H4 (cell line): ENCODE measurements around the gene ZNHIT3. TPM values are rescaled to one million over a fixed set of nuclear protein-coding genes. Genes with fewer than 3 reads are reported as not detected.

Source experiments
- DNase-seq: peaks from one replicate; pipeline ENCODE4 v3.0.0-alpha.2; 2015; ENCODE audit warnings: low spot score
- total RNA-seq: library from RNA; depleted of rRNA; stranded (reverse); fragments of >200 nt; shearing (Covaris generic); gene quantifications from 2 replicates; pipeline ENCODE4 v1.2.3, GENCODE V29; 2014

The ZNHIT3 gene
- total RNA-seq, 1 experiment from 2014 or later: 62.0 TPM

DNA sequence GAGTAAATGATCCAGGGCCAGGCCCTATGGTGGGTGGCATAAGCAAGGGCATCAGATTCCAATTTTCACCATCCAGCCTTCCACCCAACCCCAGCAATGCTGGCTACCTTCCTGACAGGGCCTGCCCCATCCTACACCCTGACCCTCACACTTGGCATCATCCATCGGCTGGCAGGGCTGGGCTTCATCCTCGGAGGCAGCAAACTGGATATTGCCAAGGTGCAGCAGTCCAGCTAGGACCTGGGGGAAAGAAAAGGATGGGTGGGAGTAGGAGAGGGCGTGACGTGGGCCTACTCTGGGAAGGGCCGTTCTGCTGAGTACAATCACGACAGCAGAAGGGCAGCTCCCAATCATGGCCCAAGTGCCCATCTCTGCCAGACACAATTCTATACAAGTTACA lies 24.7 kb downstream of the ZNHIT3 start:
- DNase-seq: no peak

- no peak for DNase-seq
Measured at GRCh38 chr17:36512641-36513040, 26.2 kb downstream of the ZNHIT3 start.

GRCh38 chr17:36514856-36515255 lies 28.4 kb downstream of the ZNHIT3 start:
- DNase-seq: no peak

GRCh38 chr17:36515837-36516236 lies 29.4 kb downstream of the ZNHIT3 start:
- DNase-seq: no peak

GRCh38 chr17:36523113-36523512 lies 36.6 kb downstream of the ZNHIT3 start:
- DNase-seq: no peak

DNA sequence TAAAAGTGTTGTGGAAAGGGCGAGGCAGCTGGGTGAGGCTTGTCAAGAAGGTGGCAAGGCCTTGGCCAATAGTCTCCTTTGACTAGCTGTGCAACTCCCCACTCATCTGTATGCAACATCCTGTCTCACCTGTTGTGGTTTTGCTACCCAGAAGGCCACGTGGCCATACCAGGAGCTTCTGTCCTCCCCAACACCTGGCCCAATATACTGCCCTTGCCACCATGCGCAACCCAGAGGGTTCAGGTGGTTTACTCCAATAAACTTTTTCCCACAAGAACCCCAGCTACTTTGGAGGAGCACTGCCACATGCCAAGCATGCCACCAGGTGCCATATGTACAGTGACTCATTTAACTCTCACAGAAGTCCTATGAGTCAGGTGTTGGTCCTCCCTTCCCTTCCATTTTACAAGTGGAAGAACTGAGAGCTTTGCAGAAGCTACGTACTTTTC lies 38.0 kb downstream of the ZNHIT3 start:
- DNase-seq: no peak

- DNase-seq: no peak
Measured at GRCh38 chr17:36525113-36525512, 38.6 kb downstream of the ZNHIT3 start.

GRCh38 chr17:36525888-36526287 lies 39.4 kb downstream of the ZNHIT3 start:
- no peak for DNase-seq

DNA sequence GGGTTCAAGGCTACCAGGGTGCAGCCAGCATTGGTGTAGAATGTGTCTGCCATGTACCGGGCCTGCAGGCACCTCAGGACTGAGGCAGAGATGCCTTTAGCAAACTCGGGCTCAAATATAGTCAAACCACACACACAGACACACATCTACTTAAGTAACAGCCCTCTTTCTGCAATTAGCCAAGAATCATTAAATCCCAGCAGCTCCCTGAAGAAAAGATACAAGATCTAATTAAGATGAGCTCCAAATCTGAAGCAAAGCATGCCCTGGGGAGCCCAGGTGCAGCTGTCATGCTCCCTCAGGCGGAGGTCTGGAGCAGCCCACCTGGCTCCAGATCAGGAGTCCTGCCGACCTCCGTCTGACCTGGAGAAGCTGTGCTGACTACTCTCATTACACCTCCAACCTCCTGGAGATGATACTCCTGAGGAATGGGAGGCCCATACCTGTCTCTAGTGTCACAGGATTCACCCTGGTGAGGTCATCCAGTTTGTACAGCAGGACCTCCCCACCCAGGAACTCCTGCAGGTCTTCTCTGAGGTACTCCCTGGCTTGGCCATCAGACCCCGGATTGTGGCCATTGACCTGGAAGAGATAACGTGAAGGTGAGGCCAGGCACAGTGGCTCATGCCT lies 41.3 kb downstream of the ZNHIT3 start:
- no peak for DNase-seq

- DNase-seq: no peak
Measured at GRCh38 chr17:36529121-36529520, 42.6 kb downstream of the ZNHIT3 start.

- DNase-seq: no peak
Measured at GRCh38 chr17:36532435-36532975, 46.0 kb downstream of the ZNHIT3 start.

DNA sequence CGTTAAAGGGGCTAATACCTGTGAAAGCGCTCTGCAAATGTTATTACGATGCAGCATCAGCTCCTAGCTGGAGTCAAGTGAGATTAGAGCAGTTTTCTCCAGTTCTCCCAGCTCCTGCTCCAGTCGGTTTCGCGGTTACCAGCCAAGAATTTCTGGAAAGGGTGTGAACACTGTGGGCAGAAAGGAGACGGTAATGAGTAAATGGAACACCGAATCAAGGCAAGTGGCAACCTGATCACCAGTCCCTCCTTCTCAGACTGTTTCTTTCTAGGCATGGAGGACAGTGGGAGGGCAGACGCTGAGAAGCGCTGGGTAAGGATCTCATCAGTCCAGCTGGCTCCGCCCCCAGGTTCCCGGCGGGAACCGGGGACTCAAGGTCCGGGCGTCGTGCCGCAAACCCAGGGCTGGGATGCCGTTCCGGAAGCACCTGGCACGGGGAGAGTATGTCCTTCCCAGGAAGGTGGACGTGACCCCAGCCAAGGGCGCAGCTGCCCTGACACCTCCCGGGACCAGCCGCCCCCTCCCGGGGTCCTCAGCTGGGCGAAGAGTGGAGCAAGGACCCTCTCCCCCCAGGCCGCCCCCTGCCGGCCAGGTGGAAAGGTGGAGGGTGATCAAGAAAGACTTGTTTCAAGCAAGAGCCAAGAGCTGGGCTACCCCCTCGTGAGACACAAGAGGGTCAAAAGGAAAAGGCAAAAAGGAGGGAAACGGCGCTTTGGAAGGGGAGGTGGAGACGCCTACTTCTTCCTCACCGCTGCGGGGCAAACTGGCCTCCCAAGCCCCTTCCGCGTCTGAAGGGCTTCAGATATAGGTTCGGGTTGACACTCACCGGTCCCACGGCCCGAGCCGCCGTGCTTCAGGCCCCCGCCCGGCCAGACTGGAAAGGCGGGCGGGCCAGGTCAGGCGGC lies 47.7 kb downstream of the ZNHIT3 start:
- DNase-seq: peak; percentile 63

DNA sequence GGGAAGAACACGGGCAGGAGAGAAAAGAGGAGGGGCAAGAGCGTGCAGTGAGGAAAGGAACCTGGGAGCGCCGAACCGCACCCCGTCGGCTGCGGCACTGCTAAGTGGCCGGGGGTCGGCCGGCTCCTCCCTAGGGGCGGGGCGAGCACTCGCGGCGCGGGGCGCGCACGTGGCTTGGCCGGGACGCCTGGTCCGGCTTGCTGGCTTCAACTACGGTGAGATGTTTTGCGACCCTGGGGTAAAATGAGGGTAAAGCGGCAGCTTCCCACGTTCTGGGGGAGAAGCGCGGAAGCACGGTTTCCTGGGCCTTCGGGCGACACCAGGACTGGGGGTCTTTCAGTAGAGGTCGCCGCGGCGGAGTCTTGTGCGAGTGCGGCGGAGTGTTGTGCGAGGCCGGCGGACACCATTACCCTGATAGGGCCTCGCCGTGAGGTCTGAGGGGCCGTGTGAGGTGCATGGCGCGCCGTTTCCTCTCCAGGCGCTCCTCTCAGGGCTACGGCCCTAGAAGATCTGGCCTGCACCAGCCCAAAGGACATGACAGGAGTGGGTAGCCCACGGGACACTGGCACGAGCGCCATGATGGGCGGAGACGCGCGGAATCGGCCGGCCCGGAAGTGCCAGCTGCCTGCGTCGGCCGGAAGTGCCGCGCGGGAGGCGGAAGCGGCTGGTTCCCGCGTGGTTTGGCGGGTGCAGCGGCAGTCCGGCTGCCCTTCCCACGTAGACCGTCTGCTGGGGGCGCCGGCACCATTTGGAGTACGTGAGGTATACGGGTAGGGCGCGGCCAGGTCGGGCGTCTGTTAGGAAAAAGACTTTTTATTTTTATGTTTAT lies 48.6 kb downstream of the ZNHIT3 start, which contains the start of the genes MYO19 and PIGW:
Gene MYO19 (minus strand): TSS at position 29 of the 829 bp plus-strand sequence. CDS start 2,330 bp downstream, outside the sequence.
Gene PIGW (plus strand): TSS at position 148 of the 829 bp plus-strand sequence. CDS start 2,115 bp downstream, outside the sequence.
- peak; percentile 87 for DNase-seq

DNA sequence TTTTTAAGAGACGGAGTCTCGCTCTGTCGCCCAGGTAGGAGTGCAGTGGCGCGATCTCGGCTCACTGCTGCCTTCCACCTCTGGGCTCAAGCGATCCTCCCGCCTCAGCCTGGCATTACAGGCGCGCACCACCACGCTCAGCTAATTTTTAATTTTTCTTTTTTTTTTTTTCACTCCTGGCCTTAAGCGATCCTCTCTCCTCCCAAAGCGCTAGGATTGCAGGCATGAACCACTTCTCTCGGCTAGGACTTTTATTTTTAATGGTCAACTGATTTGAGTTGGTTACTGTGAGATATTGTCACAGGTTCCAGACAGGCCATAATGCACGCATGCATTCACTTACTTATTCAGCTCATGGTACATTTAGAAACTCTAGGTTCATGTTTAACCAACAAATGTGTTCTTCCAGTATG lies 49.2 kb downstream of the ZNHIT3 start:
- DNase-seq: no peak

DNA sequence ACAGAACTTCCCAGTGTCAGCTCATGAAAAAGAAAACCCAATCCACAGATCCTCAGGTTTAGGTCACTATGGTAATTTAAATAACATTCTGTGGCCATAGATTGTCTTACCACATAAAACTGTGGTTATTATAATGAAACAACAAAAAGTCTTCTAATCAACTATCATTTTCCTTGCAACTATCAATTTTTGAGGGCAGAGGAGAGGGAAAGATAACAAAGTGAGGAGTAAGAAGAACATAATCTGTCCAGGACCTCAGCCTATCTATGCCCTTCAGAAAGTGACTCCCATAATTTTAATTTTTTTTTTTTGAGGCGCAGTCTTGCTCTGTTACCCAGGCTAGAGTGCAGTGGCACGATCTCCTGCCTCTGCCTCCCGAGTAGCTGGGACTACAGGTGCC lies 54.2 kb downstream of the ZNHIT3 start:
- no peak for DNase-seq

DNA sequence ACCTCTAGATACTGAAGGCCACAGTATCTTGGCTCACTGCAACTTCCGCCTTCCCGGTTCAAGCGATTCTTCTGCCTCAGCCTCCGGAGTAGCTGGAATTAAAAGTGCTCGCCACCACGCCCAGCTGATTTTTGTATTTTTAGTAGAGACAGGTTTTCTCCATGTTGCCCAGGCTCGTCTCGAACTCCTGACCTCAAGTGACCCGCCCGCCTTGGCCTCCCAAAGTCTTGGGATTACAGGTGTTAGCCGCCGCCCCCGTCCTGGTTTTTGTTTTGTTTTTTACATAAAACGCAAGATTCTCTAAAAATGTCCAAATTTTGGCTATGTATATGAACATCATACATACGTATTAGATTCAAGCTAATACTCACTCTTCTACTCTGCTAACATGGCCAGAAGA lies 56.3 kb downstream of the ZNHIT3 start:
- DNase-seq: no peak

DNA sequence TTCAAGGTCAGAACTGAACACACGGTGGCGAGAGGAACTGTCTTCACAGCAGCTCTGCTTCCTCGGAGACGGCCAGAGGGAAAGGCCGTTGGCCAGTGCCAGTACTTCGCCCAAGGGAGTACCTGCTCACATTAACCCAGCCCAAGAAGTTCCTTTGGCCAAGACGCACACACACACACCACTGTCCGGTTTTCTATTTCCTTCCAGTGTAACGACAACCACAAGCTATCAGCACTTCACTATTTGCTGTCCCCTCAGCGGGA lies 57.5 kb downstream of the ZNHIT3 start:
- DNase-seq: peak; percentile 31

DNA sequence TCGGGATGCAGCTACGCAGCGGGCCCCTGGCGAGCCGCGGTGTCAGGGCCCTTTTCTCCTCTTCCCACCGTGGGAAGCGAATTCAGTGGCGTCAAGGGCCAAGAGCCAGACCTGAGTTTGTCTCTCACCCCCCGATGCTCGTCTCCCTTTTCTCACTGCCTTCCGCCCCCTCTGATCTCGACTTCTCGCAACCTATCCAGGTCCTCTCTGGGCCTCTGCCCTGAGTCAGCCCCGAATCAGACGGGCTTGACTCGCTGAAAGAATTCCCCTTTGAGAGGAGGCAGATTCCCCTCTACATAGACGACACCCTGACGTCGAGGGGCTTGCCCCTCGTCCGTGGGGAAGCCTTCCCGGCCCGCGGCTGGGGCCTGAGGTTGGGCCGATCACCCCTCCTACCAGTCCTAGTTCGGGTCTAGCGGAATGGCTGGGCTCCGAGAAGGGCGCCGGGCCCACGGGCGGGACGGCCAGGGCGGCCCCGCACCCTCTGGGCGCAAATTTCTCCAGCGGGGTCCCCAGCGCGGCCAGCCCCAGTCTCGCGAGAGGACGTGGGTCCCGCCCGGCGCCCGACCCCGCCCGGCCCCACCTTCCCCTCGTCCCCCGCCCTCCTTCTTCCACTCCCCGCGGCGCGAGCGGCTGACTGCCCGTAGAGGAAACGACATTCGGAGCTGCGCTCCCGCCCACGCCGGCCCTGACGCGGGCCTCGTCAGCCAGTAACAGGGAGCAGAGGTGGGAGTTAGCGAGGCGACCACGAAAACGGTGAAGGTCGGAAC lies 58.0 kb downstream of the ZNHIT3 start, which contains the start of gene GGNBP2:
Gene GGNBP2 (plus strand): TSS at position 613 of the 770 bp plus-strand sequence. CDS start 806 bp downstream, outside the sequence.
- DNase-seq: peak; percentile 88

DNA sequence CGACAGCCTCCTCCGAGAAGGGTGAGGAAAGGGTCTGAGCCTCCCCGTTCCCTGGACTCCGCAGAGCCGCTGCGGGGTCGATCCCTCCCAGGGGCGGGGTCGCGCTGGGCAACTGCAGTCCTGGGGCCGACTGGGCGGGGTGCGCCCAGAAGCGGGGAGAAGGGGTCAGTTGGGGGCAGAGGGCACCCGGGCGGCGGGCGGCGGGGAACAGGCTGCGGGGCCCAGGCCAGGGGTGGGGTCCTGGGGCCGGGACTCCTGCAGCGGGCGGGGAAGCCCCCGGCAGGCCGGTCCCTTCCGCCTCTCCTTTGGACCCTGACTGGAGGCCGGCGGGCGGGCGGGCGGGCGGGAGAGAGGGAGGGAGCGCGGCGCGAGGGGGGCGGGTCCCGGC lies 58.6 kb downstream of the ZNHIT3 start:
- no peak for DNase-seq
